IMR-90 (cell line): ENCODE data around the gene HSPB6. TPM values are rescaled to one million over a fixed set of nuclear protein-coding genes. Genes with fewer than 3 reads are reported as not detected.

Experiments used
- ATAC-seq: fragments of 200-7000 bp; cut with Tn5 transposase; 2 replicates; pipeline ENCODE4 v1.9.1; 2020; ENCODE audit warnings: low read depth, mild to moderate bottlenecking, moderate library complexity
- BruUV-seq: library from RNA; stranded (reverse); fragments of 400-500 nt; replicated peaks from 2 replicates; lab custom pipeline; 2021; lab: Mats Ljungman, UMichigan
- CTCF ChIA-PET: fragments of 300-600 bp; formaldehyde crosslinking; extraction: SDS; loops from one replicate; lab custom pipeline; 2021; ENCODE audit warnings: antibody characterized with exemption; lab: Yijun Ruan, JAX
- POLR2A ChIA-PET: fragments of 300-600 bp; sonication (Branson Sonifier 250); formaldehyde crosslinking; loops from one replicate; lab custom pipeline; 2022; ENCODE audit warnings: antibody characterized with exemption; ENCODE audit not compliant: unreplicated experiment; lab: Charles Lee
- DNase-seq: peaks from one replicate; pipeline ENCODE4 v3.0.0; 2013
- H2AFZ ChIP-seq: replicated peaks from 2 replicates; pipeline ENCODE3; 2013; ENCODE audit warnings: low read length, mild to moderate bottlenecking; ENCODE audit not compliant: poor library complexity
- H2AK5ac ChIP-seq: 2 replicates; pipeline ENCODE4 v1.6.1; 2013; ENCODE audit warnings: low read depth, low read length, inconsistent platforms
- H2AK9ac ChIP-seq: replicated peaks from 2 replicates; pipeline ENCODE3; 2013; ENCODE audit warnings: mild to moderate bottlenecking, low read depth, low read length, moderate library complexity; ENCODE audit not compliant: poor library complexity
- H2BK120ac ChIP-seq: 2 replicates; pipeline ENCODE4 v1.6.1; 2013; ENCODE audit warnings: low read depth, low read length, inconsistent platforms
- H2BK15ac ChIP-seq: 3 replicates; pipeline ENCODE4 v1.6.1; 2013; ENCODE audit warnings: low read depth, low read length, inconsistent platforms
- H2BK20ac ChIP-seq: 2 replicates; pipeline ENCODE4 v1.6.1; 2013; ENCODE audit warnings: low read depth, mild to moderate bottlenecking, inconsistent platforms, low read length, moderate library complexity
- H2BK5ac ChIP-seq: 2 replicates; pipeline ENCODE4 v1.6.1; 2013; ENCODE audit warnings: mild to moderate bottlenecking, low read depth, low read length, inconsistent platforms; ENCODE audit not compliant: poor library complexity, severe bottlenecking
- H3K14ac ChIP-seq: replicated peaks from 2 replicates; pipeline ENCODE4 v1.6.1; 2013; ENCODE audit warnings: low read depth, low read length, inconsistent platforms
- H3K18ac ChIP-seq: 2 replicates; pipeline ENCODE4 v1.6.1; 2013; ENCODE audit warnings: low read depth, low read length, control low read depth
- H3K23ac ChIP-seq: 2 replicates; pipeline ENCODE4 v1.6.1; 2013; ENCODE audit warnings: low read depth, low read length, inconsistent platforms
- H3K27ac ChIP-seq: 2 replicates; pipeline ENCODE4 v1.5.1; 2013; ENCODE audit warnings: mild to moderate bottlenecking, control low read depth, low read length; ENCODE audit not compliant: insufficient read depth
- H3K27me3 ChIP-seq: 2 replicates; pipeline ENCODE4 v1.6.1; 2013; ENCODE audit warnings: low read length; ENCODE audit not compliant: control insufficient read depth, insufficient read depth
- H3K36me3 ChIP-seq: 2 replicates; pipeline ENCODE4 v1.6.1; 2013; ENCODE audit warnings: low read length, mixed read lengths; ENCODE audit not compliant: control insufficient read depth, insufficient read depth
- H3K4ac ChIP-seq: 2 replicates; pipeline ENCODE4 v1.6.1; 2013; ENCODE audit warnings: low read depth, low read length, inconsistent platforms
- H3K4me1 ChIP-seq: 2 replicates; pipeline ENCODE4 v1.6.1; 2013; ENCODE audit warnings: low read length, mixed read lengths; ENCODE audit not compliant: control insufficient read depth, insufficient read depth
- H3K4me2 ChIP-seq: 2 replicates; pipeline ENCODE4 v1.6.1; 2013; ENCODE audit warnings: low read depth, mild to moderate bottlenecking, control low read depth, low read length, moderate library complexity
- H3K4me3 ChIP-seq: 2 replicates; pipeline ENCODE4 v1.5.1; 2013; ENCODE audit warnings: low read depth, mild to moderate bottlenecking, control low read depth, low read length, moderate library complexity; ENCODE audit not compliant: insufficient read depth
- H3K56ac ChIP-seq: 2 replicates; pipeline ENCODE4 v1.6.1; 2013; ENCODE audit warnings: low read length, inconsistent platforms; ENCODE audit not compliant: insufficient read depth; ENCODE audit errors: extremely low read depth
- H3K79me1 ChIP-seq, 2 experiments: 2 replicates each; pipeline ENCODE4 v1.6.1; 2013; ENCODE audit warnings: low read length in 2 of 2, inconsistent platforms in 1 of 2, low read depth in 1 of 2
- H3K9ac ChIP-seq: 2 replicates; pipeline ENCODE4 v1.6.1; 2013; ENCODE audit warnings: low read depth, low read length, control low read depth
- H3K9me1 ChIP-seq: 2 replicates; pipeline ENCODE4 v1.6.1; 2013; ENCODE audit warnings: low read length, inconsistent platforms; ENCODE audit not compliant: insufficient read depth
- H3K9me3 ChIP-seq: 2 replicates; pipeline ENCODE4 v1.6.1; 2013; ENCODE audit warnings: low read length; ENCODE audit not compliant: control insufficient read depth, insufficient read depth
- H4K20me1 ChIP-seq: 2 replicates; pipeline ENCODE4 v1.6.1; 2013; ENCODE audit warnings: low read length, inconsistent platforms; ENCODE audit not compliant: insufficient read depth
- H4K5ac ChIP-seq: 2 replicates; pipeline ENCODE4 v1.6.1; 2013; ENCODE audit warnings: mild to moderate bottlenecking, low read depth, low read length, control low read depth
- H4K8ac ChIP-seq, 2 experiments: 2 replicates each; pipeline ENCODE4 v1.6.1; 2013; ENCODE audit warnings: low read depth in 2 of 2, low read length in 2 of 2, control low read depth in 1 of 2, inconsistent platforms in 1 of 2
- H4K91ac ChIP-seq: 2 replicates; pipeline ENCODE4 v1.6.1; 2013; ENCODE audit warnings: low read depth, low read length, inconsistent platforms; ENCODE audit not compliant: insufficient read depth
- BHLHE40 ChIP-seq: fragments of 150-350 bp; IDR thresholded peaks from 2 replicates; pipeline ENCODE4 v1.6.1; 2016; ENCODE audit warnings: mild to moderate bottlenecking, low read depth, low read length
- CEBPB ChIP-seq: IDR thresholded peaks from 2 replicates; pipeline ENCODE4 v1.6.1; 2012; ENCODE audit warnings: low read depth, low read length, improper control_type of control experiment
- CTCF ChIP-seq: conservative IDR thresholded peaks from 2 replicates; pipeline ENCODE4 v1.5.1; 2012; ENCODE audit warnings: mild to moderate bottlenecking, low read depth, low read length, improper control_type of control experiment
- POLR2A ChIP-seq: IDR thresholded peaks from 2 replicates; pipeline ENCODE4 v1.6.1; 2012; ENCODE audit warnings: mild to moderate bottlenecking, low read depth, low read length
- RFX5 ChIP-seq: IDR thresholded peaks from 2 replicates; pipeline ENCODE4 v1.8.0; 2012; ENCODE audit warnings: low read depth, mild to moderate bottlenecking, low read length, moderate library complexity
- SMC3 ChIP-seq: fragments of 150-350 bp; IDR thresholded peaks from 2 replicates; pipeline ENCODE4 v1.6.1; 2016; ENCODE audit warnings: low read depth, mild to moderate bottlenecking, antibody characterized with exemption, low read length, moderate library complexity
- USF2 ChIP-seq: fragments of 150-350 bp; IDR thresholded peaks from 2 replicates; pipeline ENCODE4 v1.6.1; 2017; ENCODE audit warnings: mild to moderate bottlenecking, antibody characterized with exemption, low read length, low read depth
- WGBS, 2 experiments: methylation state at CpG; one replicate each; pipeline versions ENCODE4 v1.1.5 to v1.1.7; 2013; ENCODE audit warnings: missing lambda C conversion rate in 2 of 2; ENCODE audit not compliant: insufficient read length in 1 of 2; ENCODE audit errors: extremely low coverage in 2 of 2; 5-methylcytosine and 5-hydroxymethylcytosine counted together
- dilution Hi-C: fragments of 300-500 bp; cut with HindIII; formaldehyde crosslinking; loops from one replicate; pipeline ENCODE4 v1.14.3; 2018; ENCODE audit warnings: low sequenced_read_pairs; ENCODE audit not compliant: unreplicated experiment
- in situ Hi-C: fragments of 300-500 bp; cut with MboI; formaldehyde crosslinking; loops from 3 replicates; pipeline ENCODE4 v1.14.3; 2019; ENCODE audit warnings: low sequenced_read_pairs, inconsistent platforms, mixed read lengths
- intact Hi-C: fragments of 100-400 bp; cut with micrococcal nuclease; formaldehyde crosslinking; loops from 2 replicates; pipeline ENCODE4 v1.10.0; 2022
- polyA plus RNA-seq, 3 experiments: library from polyadenylated mRNA; depleted of rRNA; stranded (reverse); fragments of >200 nt; gene quantifications; 2 replicates each; pipeline ENCODE4 v1.2.3, GENCODE V29; 2012; ENCODE audit warnings: low replicate concordance in 1 of 3
- total RNA-seq: library from RNA; depleted of rRNA; stranded (reverse); fragments of >200 nt; gene quantifications from 2 replicates; pipeline ENCODE4 v1.2.3, GENCODE V29; 2012

The HSPB6 gene
- total and polyA plus RNA-seq, 2 of the 4 experiments (the other 2 are of a cell fraction): 5.7 to 206 TPM

DNA sequence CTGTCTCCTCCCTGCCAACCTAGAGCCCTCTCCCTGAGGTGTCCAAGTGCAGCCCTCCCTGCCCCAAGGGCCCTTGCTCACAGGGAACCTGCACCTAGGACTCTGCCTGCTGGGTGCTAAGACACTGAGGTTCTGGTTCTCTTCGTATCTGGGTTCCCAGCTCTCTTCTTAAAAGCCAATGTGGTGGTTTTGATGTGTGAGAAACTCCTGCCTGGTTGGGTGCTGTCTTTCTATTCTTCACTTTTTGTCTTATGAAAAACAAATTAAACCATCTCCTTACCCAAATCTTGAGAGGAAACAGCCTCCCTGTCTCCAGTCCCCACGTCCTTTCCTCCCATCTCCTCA, 43.4 kb downstream of the HSPB6 start:
- peaks cover 8% of the 10 kb centered on the region for H3K4me1 ChIP-seq
- H3K23ac ChIP-seq: no peak overlapping the region
- H2AK5ac ChIP-seq: no peak overlapping the region
- H2AFZ ChIP-seq: no peak overlapping the region
- H2BK120ac ChIP-seq: no peak overlapping the region
- H4K91ac ChIP-seq: no peak overlapping the region
- H3K9me1 ChIP-seq: no peaks in the 10 kb centered on the region
- H3K4me2 ChIP-seq: no peak overlapping the region
- intact Hi-C loops: no loop called here
- H3K9me3 ChIP-seq: no peaks in the 10 kb centered on the region
- H3K4ac ChIP-seq: no peak overlapping the region
- no CpG with 5 or more reads among the region's 2 CpGs for WGBS, 2 experiments
- H3K14ac ChIP-seq: no peak overlapping the region
- TF ChIP-seq USF2: no peak
- no peak for TF ChIP-seq CTCF
- TF ChIP-seq SMC3: no peak
- no peak for TF ChIP-seq RFX5
- no peak for TF ChIP-seq CEBPB
- no peak for TF ChIP-seq POLR2A
- TF ChIP-seq BHLHE40: no peak
- no peak overlapping the region for H3K4me3 ChIP-seq
- H3K18ac ChIP-seq: no peak overlapping the region
- no peak overlapping the region for H4K5ac ChIP-seq
- H4K8ac ChIP-seq: no peak overlapping the region
- no peak overlapping the region for H3K27ac ChIP-seq
- DNase-seq: no peak
- H3K9ac ChIP-seq: no peak overlapping the region
- H3K56ac ChIP-seq: no peak overlapping the region
- H3K79me1 ChIP-seq: peaks cover 0 to 13% of the 10 kb centered on the region in 2 experiments; a peak in 2 of 4 replicates
- no peak overlapping the region for H2AK9ac ChIP-seq
- no peaks in the 10 kb centered on the region for H3K36me3 ChIP-seq
- in situ Hi-C loops: no loop called here
- no peak overlapping the region for H2BK5ac ChIP-seq
- no peak overlapping the region for H2BK15ac ChIP-seq
- POLR2A ChIA-PET: no interaction called here
- no TSS peak for BruUV-seq
- H3K27me3 ChIP-seq: no peaks in the 10 kb centered on the region
- H4K20me1 ChIP-seq: peaks cover 2% of the 10 kb centered on the region; the same call in 1 of the 2 replicates
- H2BK20ac ChIP-seq: no peak overlapping the region
- ATAC-seq: no peak
- dilution Hi-C loops: no loop called here
- CTCF ChIA-PET: no interaction called here
